NCI-H1694 (cell line): Measurements from ENCODE around the gene COL26A1.

Source experiments
- DNase-seq: peaks from one replicate; lab custom pipeline; 2025; lab: John Stamatoyannopoulos, UW

The COL26A1 gene

GRCh38 chr7:101575168-101575567 is 212.5 kb downstream of the COL26A1 start:
- no peak for DNase-seq

- DNase-seq = no peak
Observed at GRCh38 chr7:101575721-101576120, 213.0 kb downstream of the COL26A1 start.

- DNase-seq = no peak
Observed at GRCh38 chr7:101576998-101577397, 214.3 kb downstream of the COL26A1 start.

- no peak for DNase-seq
Observed at GRCh38 chr7:101578552-101578951, 215.9 kb downstream of the COL26A1 start.

GRCh38 chr7:101580596-101580995 is 217.9 kb downstream of the COL26A1 start:
- DNase-seq = no peak

- no peak for DNase-seq
Observed at GRCh38 chr7:101581891-101582290, 219.2 kb downstream of the COL26A1 start.

GRCh38 chr7:101582971-101583370 is 220.3 kb downstream of the COL26A1 start:
- DNase-seq = no peak

GRCh38 chr7:101586078-101586905 is 223.6 kb downstream of the COL26A1 start:
- no peak for DNase-seq

- DNase-seq = no peak
Observed at GRCh38 chr7:101586906-101587677, 224.4 kb downstream of the COL26A1 start.

- no peak for DNase-seq
Observed at GRCh38 chr7:101588131-101588935, 225.7 kb downstream of the COL26A1 start.

- DNase-seq = no peak
Observed at GRCh38 chr7:101589052-101589451, 226.4 kb downstream of the COL26A1 start.

- no peak for DNase-seq
Observed at GRCh38 chr7:101589976-101590662, 227.4 kb downstream of the COL26A1 start.

GRCh38 chr7:101590663-101591435 is 228.2 kb downstream of the COL26A1 start:
- DNase-seq = no peak

GRCh38 chr7:101591504-101591903 is 228.8 kb downstream of the COL26A1 start:
- DNase-seq = no peak

- no peak for DNase-seq
Observed at GRCh38 chr7:101593556-101593955, 230.9 kb downstream of the COL26A1 start.

- DNase-seq = no peak
Observed at GRCh38 chr7:101594790-101595189, 232.1 kb downstream of the COL26A1 start.

- no peak for DNase-seq
Observed at GRCh38 chr7:101595246-101595645, 232.6 kb downstream of the COL26A1 start.

- DNase-seq = no peak
Observed at GRCh38 chr7:101595766-101596537, 233.3 kb downstream of the COL26A1 start.

- no peak for DNase-seq
Observed at GRCh38 chr7:101596898-101597297, 234.2 kb downstream of the COL26A1 start.

- no peak for DNase-seq
Observed at GRCh38 chr7:101597941-101598340, 235.3 kb downstream of the COL26A1 start.
